Cerebellar nuclear complex (tissue), 1 donor: ENCODE measurements around the gene NEK11.
"Not testable (repeated sequence)": the region's sequence is repeated elsewhere in the genome, so short reads cannot be mapped to it uniquely, and the experiment has no call there.

Experiments
- DNase-seq, 2 experiments: peaks; one replicate each; lab custom pipeline; 2025; lab: John Stamatoyannopoulos, UW

Gene NEK11

DNA sequence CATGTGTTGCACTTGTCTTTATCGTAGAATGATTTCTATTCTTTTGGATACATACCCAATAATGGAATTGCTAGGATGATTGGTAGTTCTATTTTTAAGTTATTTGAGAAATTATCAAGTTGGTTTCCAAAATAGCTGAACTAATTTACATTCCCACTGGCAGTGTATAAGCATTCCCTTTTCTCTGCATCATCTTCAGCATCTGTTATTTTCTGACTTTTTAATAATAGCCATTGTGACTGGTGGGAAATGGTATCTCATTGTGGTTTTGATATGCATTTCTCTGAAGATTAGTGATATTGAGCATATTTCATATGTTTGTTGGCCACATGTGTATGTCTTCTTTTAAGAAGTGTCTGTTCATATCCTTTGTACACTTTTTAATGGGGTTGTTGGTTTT lies 273.2 kb downstream of the NEK11 start:
- no peak for DNase-seq

DNA sequence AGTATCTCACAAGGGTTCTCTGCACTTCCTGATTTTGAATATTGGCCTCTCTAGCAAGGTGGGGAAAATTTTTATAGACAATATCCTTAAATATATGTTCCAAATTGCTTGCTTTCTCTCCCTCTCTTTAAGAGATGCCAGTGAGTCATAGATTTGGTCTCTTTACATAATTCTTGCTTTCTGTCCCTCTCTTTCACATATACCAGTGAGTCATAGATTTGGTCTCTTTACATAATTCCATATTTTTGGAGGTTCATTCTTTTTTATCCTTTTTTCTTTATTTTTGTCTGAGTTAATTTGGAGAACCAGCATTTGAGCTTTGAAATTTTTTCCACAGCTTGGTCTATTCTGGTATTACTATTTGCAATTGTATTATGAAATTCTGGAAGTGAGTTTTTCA lies 277.2 kb downstream of the NEK11 start:
- no peak for DNase-seq

DNA sequence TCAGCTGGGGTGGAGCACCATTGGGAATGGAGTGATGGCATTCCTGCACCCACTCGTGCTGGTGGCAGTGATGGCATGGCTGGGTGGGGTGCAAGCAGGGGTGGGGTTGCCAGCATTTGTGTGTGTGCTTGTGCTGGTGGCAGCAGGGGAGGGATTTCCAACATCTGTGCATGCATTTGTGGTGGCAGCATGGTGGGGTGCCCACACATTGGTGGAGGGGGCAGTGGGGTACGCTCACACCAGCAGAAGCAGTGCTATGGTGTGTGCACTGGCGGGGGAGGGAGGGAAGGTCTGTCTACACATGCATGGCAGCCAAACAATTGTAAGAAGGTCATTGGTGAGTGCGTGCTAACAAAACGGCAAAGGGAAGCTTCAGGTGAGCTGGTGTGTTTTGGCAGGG lies 278.2 kb downstream of the NEK11 start:
- DNase-seq: no peak

DNA sequence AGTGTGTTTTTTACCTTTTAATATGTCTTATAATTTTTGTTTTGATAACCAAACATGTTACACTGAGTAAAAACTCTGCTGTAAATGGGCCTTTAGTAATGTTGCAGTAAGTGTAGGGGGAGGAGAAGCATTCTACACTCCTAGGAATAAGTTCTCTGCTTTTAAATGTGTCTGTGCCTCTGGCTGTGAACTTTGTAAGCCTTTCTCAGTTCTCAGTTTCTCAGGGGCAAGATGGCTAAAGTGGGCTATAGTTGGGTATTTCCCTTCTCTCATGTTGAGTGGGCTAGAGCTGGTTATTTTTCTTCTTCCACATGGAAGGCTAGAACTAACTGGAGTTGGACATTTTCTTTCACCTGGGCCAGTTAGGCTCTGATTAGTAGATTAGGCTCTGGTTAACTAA lies 279.6 kb downstream of the NEK11 start:
- DNase-seq: no peak

DNA sequence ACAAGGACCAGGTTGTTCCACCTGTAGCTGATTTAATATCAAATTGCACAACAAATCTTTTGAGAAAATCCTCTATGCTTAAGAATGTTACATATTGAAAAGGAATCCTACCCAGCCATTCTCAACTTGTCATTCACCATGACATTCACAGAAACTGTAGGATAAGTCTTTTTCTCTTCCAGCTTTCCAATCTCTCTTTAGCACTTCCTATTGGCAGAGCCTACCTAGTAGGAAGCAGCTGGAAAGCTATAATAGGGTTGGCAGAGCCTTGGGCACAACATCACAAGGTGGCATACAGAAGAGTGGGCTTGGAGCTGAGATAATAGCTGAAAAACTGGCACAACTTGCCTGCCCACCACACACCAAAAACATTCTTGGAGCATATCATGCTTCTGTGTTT lies 287.6 kb downstream of the NEK11 start:
- no peak for DNase-seq

DNA sequence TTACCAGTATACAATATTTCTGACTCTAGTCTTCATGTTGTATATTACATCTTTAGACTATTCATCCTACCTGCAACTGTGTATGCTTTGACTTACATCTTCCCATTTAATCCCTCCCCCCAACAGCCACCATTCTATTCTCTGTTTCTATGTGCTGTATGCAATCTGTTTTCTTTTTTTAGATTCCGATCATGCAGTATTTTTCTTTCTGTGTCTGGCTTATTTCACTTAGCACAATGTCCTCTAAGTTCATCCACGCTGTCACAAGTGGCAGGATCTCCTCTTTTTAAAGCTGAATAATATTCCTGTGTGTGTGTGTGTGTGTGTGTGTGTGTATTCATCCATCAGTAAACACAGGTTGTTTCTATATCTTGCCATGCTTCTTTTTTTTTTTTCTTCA lies 288.5 kb downstream of the NEK11 start:
- no peak for DNase-seq

DNA sequence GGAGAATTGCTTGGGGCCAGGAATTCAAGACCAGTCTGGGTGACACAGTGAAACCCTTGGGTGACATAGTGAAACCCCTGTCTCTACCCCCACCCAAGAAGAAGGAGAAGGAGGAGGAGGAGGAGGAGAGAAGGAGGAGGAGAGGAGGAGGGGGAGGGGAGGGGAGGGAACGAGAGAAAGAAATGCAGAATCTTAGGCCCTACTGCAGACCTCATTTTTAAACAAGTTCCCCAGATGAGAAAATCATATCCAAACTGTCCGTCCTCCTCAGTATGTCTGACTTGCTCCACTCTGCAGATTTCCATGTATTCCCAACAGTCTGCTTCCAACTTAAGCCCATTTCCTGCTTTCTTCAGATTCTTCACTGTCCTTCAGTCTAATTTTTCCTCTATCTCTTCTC lies 291.0 kb downstream of the NEK11 start:
- DNase-seq: no peak

DNA sequence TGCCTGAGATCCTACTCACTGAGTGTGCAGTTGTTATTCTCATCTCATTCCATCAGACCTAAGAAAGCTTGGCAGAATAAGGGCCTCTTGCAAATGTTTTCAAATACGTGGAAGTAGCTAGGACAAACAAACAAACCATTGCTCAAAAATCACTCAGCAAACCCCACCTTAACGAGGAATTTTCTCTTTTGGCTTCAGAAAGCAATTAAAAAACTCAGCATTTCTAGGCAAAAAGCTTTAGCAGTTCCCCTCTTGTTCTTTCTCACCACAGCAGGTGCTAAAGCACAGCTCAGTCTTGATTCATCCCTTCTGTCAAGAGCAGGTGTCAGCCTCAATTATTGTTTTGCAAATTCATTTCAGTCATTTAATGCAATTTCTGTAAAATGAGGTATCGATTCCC lies 296.3 kb downstream of the NEK11 start:
- no peak for DNase-seq

DNA sequence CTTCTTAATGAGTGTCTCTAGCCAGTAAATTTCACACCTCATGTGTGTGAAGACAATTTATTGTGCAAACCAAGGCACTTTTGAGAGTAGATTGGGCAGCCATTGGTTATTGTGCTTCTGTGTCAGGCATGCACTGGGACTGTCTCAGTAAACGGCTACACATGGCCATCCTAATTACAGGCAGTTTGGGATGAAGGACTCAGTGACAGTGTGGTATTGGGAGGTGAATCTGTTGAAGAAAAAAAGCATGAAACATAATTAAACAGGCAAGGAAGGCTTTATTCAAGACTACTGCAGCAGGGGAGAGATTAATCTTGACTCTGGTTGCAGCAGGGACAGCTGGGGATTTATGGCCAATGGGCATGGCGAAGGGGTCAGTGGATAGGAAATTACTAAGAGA lies 297.1 kb downstream of the NEK11 start:
- no peak for DNase-seq

DNA sequence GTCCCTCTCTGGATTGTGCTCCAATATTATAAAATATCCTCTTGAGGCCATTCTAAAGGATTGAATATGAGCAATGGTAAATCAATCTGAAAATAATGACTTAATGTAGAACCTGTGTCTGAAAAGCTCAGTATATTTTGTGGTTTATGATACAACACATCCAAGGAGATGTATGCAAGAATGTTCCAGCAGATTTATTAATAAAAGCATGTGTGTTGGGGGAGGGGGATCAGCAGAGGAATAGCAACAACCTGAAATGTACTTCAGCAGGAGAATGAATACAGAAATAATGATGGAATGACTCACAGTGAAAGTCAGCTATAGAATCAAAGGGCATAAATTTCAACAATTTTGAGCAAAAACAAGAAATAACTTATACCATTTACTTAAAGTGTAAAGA lies 298.2 kb downstream of the NEK11 start:
- no peak for DNase-seq

DNA sequence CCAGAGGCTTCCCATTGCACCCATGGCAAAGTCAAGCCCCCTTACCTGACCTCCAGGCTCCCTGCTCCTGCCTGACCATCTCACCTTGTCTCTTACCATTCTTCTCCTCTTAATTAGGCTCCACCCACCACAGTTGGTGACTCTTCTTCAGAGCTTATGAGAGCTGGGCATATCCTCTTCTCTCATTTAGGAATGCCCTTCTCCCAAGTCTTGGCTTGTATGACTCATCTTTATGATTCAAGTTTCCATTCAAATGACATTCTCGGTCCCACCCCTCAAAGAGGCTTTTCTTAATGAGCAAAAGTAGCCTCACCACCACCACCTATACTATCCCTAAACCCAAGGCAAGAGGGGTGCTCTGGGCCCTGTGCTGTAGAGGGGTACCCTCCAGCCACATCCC lies 299.6 kb downstream of the NEK11 start:
- no peak for DNase-seq

DNA sequence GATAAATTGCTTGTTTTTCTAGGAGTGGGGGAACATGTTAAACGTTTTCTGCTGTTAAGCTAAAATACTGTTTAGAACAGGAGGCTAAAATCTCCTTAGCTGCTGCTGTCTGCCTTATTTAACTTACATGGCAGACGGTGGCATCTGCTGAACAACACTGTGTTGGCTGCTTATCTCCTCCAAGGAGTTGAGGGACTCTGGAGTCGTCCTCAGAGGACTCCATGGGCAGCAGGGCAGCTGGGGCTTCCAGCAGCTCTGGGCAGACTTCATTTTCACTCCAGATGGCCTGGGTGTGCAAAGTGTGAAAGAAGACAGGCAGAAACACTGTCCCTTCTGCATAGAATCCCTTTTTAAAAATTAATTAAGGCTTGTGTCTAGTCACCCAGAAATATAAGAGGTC lies 302.0 kb downstream of the NEK11 start:
- no peak for DNase-seq

DNA sequence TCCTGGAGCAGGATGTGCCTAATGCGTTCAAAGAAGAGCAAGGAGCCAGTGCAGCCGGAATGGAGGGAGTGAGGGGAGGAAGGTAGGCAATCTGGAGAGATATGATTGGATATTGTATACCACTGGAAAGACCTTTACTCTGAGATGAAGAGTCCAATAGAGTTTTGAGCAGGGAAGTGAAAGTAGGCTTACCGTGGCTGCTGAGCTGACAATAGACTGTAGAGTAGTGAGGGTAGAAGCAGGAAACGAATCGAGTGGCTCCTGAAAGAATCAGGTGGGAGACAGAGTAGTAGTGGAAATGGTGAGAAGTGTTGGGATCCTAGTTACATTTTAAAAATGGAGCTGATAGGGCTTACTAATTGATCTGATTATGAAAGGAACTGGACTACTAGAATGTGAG lies 303.1 kb downstream of the NEK11 start:
- DNase-seq: no peak

DNA sequence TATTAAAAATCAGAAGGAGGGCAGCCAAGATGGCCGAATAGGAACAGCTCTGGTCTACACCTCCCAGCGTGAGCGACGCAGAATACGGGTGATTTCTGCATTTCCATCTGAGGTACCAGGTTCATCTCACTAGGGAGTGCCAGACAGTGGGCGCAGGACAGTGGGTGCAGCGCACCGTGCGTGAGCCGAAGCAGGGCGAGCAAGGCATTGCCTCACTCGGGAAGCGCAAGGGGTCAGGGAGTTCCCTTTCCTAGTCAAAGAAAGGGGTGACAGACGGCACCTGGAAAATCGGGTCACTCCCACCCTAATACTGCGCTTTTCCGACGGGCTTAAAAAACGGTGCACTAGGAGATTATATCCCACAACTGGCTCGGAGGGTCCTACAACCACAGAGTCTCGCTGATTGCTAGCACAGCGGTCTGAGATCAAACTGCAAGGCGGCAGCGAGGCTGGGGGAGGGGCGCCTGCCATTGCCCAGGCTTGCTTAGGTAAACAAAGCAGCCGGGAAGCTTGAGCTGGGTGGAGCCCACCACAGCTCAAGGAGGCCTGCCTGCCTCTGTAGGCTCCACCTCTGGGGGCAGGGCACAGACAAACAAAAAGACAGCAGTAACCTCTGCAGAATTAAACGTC lies 304.9 kb downstream of the NEK11 start:
- not testable (repeated sequence) for DNase-seq

DNA sequence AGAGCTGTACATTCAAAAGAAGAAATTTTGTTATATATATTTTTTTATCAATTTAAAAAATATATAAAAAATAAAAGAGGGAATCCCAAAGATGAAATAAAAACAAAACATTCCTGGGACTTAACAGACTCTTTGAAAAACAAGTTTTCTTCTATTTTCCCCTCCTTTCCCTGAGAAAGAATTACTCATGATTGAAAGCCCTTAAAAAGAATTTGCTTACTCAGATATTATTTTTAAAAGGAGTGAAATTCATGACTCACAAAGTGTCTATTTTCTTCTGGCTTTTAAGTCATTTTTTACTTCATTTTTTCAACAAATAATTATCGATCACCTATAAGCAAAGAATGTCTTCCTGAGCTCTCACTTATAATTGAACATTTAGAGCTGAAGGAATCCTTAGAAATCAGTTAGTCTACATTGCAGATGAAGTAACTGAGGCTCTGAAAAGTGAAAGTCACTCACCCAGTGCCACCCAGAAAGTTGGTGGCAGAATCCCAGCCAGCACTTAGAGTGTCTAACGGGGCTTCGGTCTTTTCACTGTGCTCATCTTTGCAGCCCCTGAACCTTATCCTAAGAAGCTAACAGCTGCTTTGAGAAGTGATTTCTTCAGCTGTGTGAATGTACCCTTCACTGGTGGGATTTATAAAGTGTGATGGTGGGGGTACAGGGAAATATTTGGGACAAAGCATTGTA lies 312.4 kb downstream of the NEK11 start:
- no peak for DNase-seq

DNA sequence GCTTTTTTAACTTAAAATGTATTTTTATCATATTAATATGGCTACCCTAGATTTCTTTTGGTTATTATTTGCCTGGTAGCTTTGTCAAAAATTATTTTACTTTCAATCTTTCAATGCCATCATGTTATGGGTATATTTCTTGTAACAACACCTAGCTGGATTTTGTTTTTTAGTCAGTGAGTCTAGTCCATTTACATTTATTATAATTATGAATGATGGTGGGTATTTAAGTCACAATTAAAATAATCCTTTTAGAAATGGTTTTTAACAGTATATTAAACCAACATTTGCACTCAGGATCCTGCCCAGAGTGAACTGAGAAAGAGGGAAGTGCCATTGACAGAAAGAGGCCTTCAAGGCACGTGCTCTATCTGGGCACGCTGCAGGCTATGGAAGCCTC lies 315.1 kb downstream of the NEK11 start:
- no peak for DNase-seq

DNA sequence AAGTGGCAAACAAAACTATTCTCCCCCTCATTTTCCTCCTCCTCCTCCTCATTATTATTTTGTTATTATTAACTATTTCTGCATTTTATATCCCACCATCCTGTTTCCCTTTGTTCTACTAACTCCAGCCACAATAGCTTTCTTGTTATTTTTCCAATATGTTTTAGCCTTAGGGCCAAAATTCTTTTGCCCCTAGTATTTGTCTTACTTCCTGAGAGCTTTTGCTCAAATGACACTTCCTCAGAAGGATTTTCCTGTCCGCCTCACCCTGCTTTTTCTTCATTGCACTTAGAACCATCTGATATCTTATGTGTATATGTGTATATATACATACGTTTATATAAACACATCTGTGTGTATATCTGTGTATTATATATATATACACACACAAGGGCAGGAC lies 322.2 kb downstream of the NEK11 start:
- DNase-seq: no peak

DNA sequence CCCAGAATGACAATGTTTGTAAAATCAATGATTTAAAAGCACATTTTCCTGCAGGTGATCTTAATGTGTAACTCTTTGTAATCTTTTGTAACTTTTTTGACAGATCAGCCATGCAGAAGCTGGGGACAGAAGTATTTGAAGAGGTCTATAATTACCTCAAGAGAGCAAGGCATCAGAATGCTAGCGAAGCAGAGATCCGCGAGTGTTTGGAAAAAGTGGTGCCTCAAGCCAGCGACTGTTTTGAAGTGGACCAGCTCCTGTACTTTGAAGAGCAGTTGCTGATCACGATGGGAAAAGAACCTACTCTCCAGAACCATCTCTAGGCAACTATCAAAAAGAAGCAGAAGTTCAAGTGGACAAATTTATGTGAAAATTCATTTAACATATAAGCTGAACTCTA lies 322.8 kb downstream of the NEK11 start:
- DNase-seq: no peak

DNA sequence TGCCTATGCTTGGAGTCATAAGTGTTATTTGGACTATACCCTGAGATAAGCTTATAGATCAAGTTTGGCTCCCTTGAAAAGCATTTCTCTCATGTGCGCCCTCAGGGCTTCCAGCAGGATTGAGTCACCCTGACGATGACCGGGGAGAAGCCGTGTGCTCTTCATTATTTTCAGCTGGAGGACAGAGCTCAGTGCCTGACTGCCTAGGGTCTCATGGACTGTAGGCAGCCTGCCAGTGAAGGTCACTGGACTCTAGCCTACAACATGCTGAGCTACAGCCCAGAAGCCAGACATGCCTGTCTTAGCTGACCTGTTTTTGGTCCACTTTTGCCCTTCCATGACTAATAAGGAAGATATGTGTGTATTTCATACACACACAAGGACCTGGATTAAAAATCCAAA lies 323.3 kb downstream of the NEK11 start:
- DNase-seq: no peak

DNA sequence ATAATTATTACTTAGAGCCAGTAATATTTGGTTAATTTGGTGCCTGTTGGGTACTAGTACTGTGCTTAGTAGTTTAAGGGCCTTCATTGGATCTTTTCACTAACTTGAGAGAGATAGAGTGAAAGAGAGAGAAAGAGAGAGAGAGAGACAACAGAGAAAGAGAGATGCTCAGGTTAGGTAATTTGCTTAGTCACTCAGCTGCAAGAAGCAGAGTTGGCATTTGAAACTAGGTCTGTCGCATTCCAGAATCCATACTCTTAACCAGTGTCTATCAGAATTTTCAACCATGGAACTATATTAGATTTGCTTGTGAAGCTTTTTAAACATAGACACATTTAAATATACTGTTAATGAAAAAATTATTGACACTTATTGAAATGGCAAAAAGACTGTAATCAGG lies 323.8 kb downstream of the NEK11 start:
- DNase-seq: no peak

DNA sequence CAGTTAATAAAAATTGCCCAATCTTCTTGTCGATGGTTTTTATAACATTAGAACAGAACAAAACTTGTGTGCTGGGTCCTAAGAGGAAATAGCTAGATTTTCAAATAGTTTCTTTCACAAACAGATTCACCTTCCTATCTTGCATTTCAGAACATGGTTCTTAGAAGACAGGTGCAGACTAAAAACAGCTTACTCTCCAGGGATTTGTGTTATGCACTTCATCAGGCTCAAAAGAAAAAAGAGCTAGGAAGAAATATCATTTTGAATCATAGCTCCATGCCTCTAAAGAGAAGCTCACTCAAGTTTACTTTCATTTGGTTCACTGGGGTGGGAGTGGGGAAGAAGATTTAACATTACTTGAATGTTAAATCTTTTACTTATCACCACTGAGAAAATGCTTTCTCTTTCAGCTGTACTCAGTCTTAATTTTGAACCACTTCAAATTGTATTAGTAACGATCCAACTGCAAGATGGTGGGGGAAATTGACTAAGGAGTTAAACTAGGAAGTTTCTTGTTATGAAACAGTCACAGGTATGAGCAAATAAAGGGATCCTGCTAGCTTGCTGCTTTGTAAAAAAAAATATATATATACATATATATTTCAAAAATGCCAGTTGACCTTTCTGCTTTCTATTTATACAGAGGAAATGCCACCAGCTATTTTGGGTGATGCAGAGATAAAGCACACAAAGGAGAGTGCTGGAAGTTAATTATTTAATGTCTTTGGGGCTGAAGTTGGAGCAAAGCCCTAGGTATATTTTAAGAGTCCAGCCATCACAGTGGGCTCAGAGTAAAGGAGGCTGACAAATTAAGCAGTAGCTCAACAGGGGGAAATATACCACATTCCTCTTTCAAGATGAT lies 326.6 kb downstream of the NEK11 start:
- no peak for DNase-seq

DNA sequence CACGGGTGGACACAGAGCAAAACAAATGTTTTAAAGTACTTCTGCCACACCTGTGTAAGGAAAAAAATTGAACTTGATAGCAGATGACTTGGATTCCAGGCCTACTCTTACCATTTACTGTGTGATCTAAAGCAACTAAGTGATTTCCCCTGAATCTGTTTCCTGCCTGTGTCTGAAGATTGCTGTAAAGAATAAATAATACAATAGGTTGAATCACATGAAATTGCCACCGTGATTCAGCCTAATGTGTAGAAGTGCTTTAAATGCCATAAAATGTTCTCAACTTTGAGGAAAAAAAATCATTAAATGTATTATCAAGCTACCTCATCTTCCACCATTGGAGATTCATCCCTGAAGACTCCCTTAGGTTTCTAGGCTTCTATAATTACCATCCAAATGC lies 327.3 kb downstream of the NEK11 start:
- DNase-seq: no peak

DNA sequence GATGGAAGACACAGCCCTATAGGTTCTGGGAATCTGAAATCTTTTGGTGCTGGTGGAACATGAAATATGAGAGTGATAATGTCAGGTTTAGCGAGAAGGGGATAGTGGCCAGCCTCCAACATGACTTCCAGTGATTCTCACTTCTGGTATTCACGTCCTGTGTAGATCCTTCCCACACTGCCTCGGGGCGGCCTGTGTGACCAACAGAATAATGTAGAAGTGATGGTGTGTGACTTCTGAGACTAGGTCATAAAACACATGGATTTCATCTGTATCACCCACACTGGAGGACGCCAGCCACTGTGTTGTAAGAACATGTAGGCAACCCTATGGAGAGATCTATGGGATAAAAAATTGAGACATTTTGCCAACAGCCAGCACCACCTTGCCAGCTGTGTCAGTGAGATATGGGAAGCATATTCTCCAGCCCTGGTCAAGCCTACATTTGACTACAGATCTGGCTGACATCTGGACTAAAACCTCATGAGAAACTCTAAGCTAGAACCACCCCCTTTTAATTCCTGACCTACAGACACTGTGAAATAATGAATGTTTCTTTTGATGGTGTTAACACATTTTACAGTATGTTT lies 329.4 kb downstream of the NEK11 start:
- DNase-seq: no peak
